Activated naive CD4-positive, alpha-beta T cell treated with anti-CD3 and anti-CD28 coated beads for 36 hours (primary cell): ENCODE results near the gene DTNB. TPM values are rescaled to one million over a fixed set of nuclear protein-coding genes. Genes with fewer than 3 reads are reported as not detected.
A peak's percentile ranks its signal among the peaks of the same experiment; 100 is the strongest.

Experiments used
- CTCF ChIA-PET: fragments of 350-600 bp; sonication (Branson Sonifier 250); formaldehyde crosslinking; loops from one replicate; lab custom pipeline; 2021; ENCODE audit warnings: antibody characterized with exemption; lab: Charles Lee
- DNase-seq: peaks from one replicate; pipeline ENCODE4 v3.0.0-alpha.2; 2020
- H3K27ac Mint-ChIP-seq: one replicate; pipeline ENCODE4 v1.8.0; 2021; ENCODE audit warnings: mild to moderate bottlenecking, mixed read lengths
- H3K27me3 Mint-ChIP-seq: one replicate; pipeline ENCODE4 v1.8.0; 2021; ENCODE audit warnings: low read depth, mixed read lengths
- H3K36me3 Mint-ChIP-seq: one replicate; pipeline ENCODE4 v1.8.0; 2021; ENCODE audit warnings: low read depth, mixed read lengths
- H3K4me1 Mint-ChIP-seq: one replicate; pipeline ENCODE4 v1.8.0; 2021; ENCODE audit warnings: low read depth, mixed read lengths
- H3K4me3 Mint-ChIP-seq: one replicate; pipeline ENCODE4 v1.8.0; 2021; ENCODE audit warnings: mild to moderate bottlenecking, moderate library complexity, mixed read lengths
- H3K9me3 Mint-ChIP-seq: one replicate; pipeline ENCODE4 v1.8.0; 2021; ENCODE audit warnings: mixed read lengths
- intact Hi-C: fragments of 100-400 bp; cut with micrococcal nuclease; formaldehyde crosslinking; loops from one replicate; pipeline ENCODE4 v1.15.1; 2023
- total RNA-seq, 2 experiments: library from RNA; stranded (reverse); gene quantifications; one replicate each; pipeline ENCODE4 v1.2.3, GENCODE V29; 2021

Gene DTNB
- total RNA-seq, 2 experiments from 2014 or later: 27.2 to 27.6 TPM

DNA sequence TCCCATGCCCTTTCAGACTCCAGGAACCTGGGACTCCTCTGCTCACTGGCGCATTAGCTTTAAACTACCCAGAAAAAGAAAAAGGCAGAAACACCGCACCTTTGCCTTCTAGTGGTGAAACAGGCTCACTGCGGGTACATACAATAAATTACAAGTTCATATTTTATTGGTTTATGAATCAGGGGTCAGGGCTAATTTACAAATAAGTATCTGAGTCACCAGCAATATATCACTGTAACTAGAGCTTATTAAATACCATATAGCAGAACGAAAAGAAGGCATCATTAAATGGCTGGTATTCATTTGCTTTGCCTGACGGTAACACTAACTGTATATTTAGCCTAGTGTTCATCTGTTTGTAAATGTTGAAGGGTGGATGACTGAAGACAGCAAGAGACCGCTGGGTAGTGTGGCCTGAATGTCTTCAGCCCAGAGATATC is 26.9 kb upstream of the DTNB start:
- CTCF ChIA-PET: interaction anchor here (0.6 to 5.2 kb wide), 22 partner anchors 9 to 499 kb away, joined by 3 to 65 read pairs (median 4); partner anchors contain the start of gene DTNB

DNA sequence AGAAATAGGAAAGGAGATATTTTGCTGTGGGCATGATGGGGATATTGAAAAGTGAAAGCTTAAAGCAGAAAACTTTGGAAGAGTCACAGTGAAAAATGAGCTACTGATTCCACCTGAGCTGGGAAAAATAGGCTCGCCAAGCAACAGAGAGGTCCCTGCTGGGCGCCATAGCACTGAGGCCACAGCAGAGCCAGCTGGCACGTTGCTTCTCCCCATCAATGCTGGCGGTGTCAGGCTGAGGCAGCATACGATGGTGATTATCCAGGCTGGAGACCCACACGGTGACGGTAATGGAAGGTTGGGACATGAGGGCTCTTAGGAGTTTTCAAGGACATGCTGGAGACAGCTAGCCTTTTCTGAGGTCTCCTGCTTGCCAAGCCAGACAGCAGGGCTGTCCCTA is 25.8 kb upstream of the DTNB start:
- no peaks in the 10 kb centered on the region for H3K9me3 Mint-ChIP-seq
- intact Hi-C loops: no loop called here
- no peak overlapping the region for H3K27ac Mint-ChIP-seq
- H3K4me3 Mint-ChIP-seq: no peak overlapping the region
- H3K27me3 Mint-ChIP-seq: no peaks in the 10 kb centered on the region
- no peaks in the 10 kb centered on the region for H3K4me1 Mint-ChIP-seq
- H3K36me3 Mint-ChIP-seq: no peaks in the 10 kb centered on the region
- DNase-seq: no peak
- CTCF ChIA-PET: interaction anchor here (0.7 to 5.2 kb wide), 10 partner anchors 10 to 147 kb away, joined by 3 to 65 read pairs (median 4); partner anchors contain the start of gene DTNB

More for the DNA sequence above, 26.9 kb upstream of the DTNB start:
- Mint-ChIP-seq H3K4me3 (no peak overlapping the region), H3K36me3 (no peaks in the 10 kb centered on the region), H3K27me3 (no peaks in the 10 kb centered on the region), H3K4me1 (no peaks in the 10 kb centered on the region), H3K27ac (no peak overlapping the region), H3K9me3 (no peaks in the 10 kb centered on the region)
- DNase-seq: peak; percentile 53
- intact Hi-C loops: loop anchor here (1.0 kb wide), 1 partner anchor 93 kb away; no protein-coding TSS in a partner anchor

DNA sequence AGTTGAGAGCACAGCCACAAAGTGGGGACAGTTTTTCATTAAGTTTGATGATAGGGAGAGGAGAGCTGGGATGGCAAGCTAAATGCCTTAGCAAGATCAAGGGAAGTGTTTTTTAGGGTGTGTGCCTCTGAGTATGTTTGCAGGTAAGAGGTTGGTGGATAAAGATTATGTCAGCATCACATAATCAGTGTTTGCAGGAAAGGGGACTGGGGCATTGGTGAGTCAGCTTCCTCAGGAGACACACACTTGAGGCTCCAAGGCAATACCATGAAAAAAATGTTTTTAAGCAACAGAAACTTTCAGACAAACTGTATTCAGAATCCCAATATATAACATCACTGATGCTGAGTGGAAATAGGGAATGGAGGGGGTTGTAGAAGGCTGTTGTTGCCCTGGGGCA is 25.4 kb upstream of the DTNB start:
- H3K9me3 Mint-ChIP-seq: no peaks in the 10 kb centered on the region
- DNase-seq: peak; percentile 31
- no peaks in the 10 kb centered on the region for H3K36me3 Mint-ChIP-seq
- no peaks in the 10 kb centered on the region for H3K27me3 Mint-ChIP-seq
- CTCF ChIA-PET: interaction anchor here (0.5 to 5.2 kb wide), 8 partner anchors 11 to 91 kb away, joined by 3 to 65 read pairs (median 5); partner anchors contain the start of gene DTNB
- no peak overlapping the region for H3K4me3 Mint-ChIP-seq
- H3K4me1 Mint-ChIP-seq: no peaks in the 10 kb centered on the region
- intact Hi-C loops: loop anchor here (1.0 kb wide), 1 partner anchor 22 kb away; no protein-coding TSS in a partner anchor
- H3K27ac Mint-ChIP-seq: no peak overlapping the region

- Mint-ChIP-seq H3K9me3 (no peaks in the 10 kb centered on the region), H3K36me3 (no peaks in the 10 kb centered on the region), H3K4me1 (no peaks in the 10 kb centered on the region), H3K27me3 (no peaks in the 10 kb centered on the region), H3K4me3 (no peak overlapping the region), H3K27ac (no peak overlapping the region)
- CTCF ChIA-PET: interaction anchor here (5.1 to 5.2 kb wide), 2 partner anchors 12 to 90 kb away, joined by 38 to 65 read pairs; no protein-coding TSS in a partner anchor
- intact Hi-C loops: loop anchor here (1.0 kb wide), 1 partner anchor 21 kb away; no protein-coding TSS in a partner anchor
- DNase-seq: no peak
Observed at GRCh38 chr2:25697559-25698341, 24.4 kb upstream of the DTNB start.

- Mint-ChIP-seq H3K4me1 (no peaks in the 10 kb centered on the region), H3K9me3 (no peaks in the 10 kb centered on the region), H3K27ac (no peak overlapping the region), H3K27me3 (peaks cover 3% of the 10 kb centered on the region), H3K4me3 (no peak overlapping the region), H3K36me3 (no peaks in the 10 kb centered on the region)
- intact Hi-C loops: no loop called here
- CTCF ChIA-PET: interaction anchor here (0.6 to 0.7 kb wide), 2 partner anchors 151 to 166 kb away, joined by 3 read pairs; no protein-coding TSS in a partner anchor
- DNase-seq: no peak
Observed at GRCh38 chr2:25692737-25693445, 19.5 kb upstream of the DTNB start.

DNA sequence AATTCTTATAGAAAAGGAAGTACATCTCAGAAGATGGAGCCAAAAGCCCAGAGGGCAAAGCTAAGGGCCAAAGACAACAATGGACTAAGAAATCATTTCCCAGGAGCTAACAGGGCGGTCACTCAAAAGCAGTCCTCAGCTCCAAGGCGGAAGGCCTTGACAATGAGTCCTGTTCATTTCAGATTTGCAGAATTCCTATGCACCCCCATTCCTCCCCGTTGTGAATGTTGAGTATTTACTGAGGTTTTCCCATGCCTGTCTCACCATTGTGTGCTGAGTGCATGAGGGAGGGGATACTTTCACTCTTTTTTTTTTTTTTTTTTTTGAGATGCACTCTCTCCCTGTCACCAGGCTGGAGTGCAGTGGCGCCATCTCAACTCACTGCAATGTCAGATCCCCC is 18.8 kb upstream of the DTNB start:
- Mint-ChIP-seq H3K4me3 (no peak overlapping the region), H3K27ac (no peak overlapping the region), H3K27me3 (peaks cover 3% of the 10 kb centered on the region), H3K36me3 (no peaks in the 10 kb centered on the region), H3K4me1 (no peaks in the 10 kb centered on the region), H3K9me3 (no peaks in the 10 kb centered on the region)
- CTCF ChIA-PET: interaction anchor here (0.6 to 1.5 kb wide), 3 partner anchors 8 to 167 kb away, joined by 3 to 6 read pairs (median 3); no protein-coding TSS in a partner anchor
- no peak for DNase-seq
- intact Hi-C loops: no loop called here

DNA sequence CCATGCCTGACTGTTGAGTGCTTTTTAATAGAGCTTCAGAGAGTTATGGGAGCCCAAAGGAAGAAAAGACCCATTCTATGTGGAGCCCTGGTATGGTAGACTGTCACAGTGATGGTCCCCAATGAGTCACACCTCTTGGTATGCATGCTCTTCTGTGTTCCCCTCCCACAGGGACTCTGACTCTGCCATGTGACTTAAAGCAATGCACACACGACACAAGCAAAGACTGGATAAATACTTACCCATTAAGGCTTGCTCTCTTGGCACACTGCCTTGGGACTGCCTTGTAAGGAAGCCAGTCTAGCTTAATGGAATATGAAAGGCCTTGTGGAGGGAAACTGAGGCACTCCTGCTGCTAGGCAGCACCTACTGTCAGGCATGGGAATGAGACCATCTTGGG is 16.7 kb upstream of the DTNB start:
- no peaks in the 10 kb centered on the region for H3K9me3 Mint-ChIP-seq
- no peak for DNase-seq
- intact Hi-C loops: no loop called here
- no peaks in the 10 kb centered on the region for H3K36me3 Mint-ChIP-seq
- CTCF ChIA-PET: no interaction called here
- H3K4me1 Mint-ChIP-seq: no peaks in the 10 kb centered on the region
- no peak overlapping the region for H3K4me3 Mint-ChIP-seq
- no peak overlapping the region for H3K27ac Mint-ChIP-seq
- H3K27me3 Mint-ChIP-seq: peaks cover 3% of the 10 kb centered on the region

- Mint-ChIP-seq H3K36me3 (no peaks in the 10 kb centered on the region), H3K4me1 (no peaks in the 10 kb centered on the region), H3K27ac (no peak overlapping the region), H3K4me3 (no peak overlapping the region), H3K9me3 (no peaks in the 10 kb centered on the region), H3K27me3 (peaks cover 3% of the 10 kb centered on the region)
- CTCF ChIA-PET: interaction anchor here (0.6 to 1.0 kb wide), 4 partner anchors 12 to 525 kb away, joined by 3 to 6 read pairs (median 3); no protein-coding TSS in a partner anchor
- no peak for DNase-seq
- intact Hi-C loops: no loop called here
Observed at GRCh38 chr2:25688236-25688635, 14.9 kb upstream of the DTNB start.

DNA sequence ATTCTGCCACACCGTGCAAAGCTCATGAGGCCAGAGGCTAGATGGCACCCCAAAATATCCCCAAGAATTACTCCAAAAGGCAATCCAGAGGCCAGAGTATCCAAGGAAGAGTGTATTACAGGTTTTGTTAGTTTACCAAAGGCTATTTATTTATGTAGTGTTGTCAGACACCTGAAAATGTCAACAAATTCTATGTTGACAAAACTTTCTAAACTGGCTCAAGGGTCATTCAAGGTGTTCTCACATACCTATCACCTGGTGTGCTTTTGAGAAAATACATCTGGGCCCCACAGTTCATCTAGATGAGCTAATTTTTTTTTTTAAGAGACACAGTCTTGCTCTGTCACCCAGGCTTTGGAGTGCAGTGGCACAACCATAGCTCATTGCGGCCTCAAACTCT is 12.4 kb upstream of the DTNB start:
- CTCF ChIA-PET: interaction anchor here (0.6 to 1.8 kb wide), 3 partner anchors 14 to 65 kb away, joined by 3 to 4 read pairs (median 4); no protein-coding TSS in a partner anchor
- no peak overlapping the region for H3K4me3 Mint-ChIP-seq
- no peak for DNase-seq
- H3K27ac Mint-ChIP-seq: no peak overlapping the region
- intact Hi-C loops: no loop called here
- H3K9me3 Mint-ChIP-seq: no peaks in the 10 kb centered on the region
- peaks cover 3% of the 10 kb centered on the region for H3K27me3 Mint-ChIP-seq
- no peaks in the 10 kb centered on the region for H3K36me3 Mint-ChIP-seq
- no peaks in the 10 kb centered on the region for H3K4me1 Mint-ChIP-seq

DNA sequence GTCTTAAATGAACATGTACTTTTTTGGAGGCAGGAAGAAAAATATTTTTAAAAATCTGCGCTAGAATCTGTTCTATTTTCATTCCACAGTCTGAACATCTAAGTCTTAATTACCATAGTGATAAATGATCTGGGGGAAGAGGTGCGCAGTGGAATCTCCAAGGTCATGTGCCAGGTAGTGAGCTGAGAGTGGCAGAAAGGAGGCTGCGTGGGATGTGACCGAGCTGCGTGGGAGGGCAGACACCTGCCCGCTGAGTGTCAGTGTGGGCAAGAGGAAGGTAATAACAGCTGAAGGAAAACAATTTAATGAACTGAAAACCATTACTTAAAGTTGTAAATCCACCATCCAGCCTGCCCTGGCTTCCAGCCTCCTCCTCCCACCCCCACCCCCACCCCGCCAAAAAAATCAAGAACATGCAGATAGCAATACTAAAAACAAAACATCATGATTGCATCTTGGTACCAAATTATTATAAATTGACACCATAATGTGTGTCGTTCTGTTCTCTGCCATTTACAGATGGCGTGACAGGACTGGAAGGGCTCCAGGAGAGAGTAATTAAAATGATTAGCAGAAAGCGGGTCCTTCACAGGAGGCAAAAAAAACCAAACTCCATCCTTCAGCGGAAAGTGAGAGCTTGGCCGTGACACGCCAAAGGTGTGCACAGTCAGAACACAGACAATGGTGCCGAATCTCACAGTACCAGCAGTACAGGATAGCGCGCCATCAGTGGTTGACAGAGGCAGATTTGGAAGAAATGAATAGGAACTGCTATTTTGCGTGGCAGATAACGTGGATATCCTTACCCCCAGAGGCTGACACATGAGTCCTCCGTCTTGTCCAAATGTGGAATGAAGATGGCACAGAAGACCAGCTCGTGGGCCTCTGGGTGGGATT is 11.4 kb upstream of the DTNB start:
- Mint-ChIP-seq H3K27me3 (no peaks in the 10 kb centered on the region), H3K4me3 (no peak overlapping the region), H3K36me3 (no peaks in the 10 kb centered on the region), H3K4me1 (no peaks in the 10 kb centered on the region), H3K27ac (no peak overlapping the region), H3K9me3 (no peaks in the 10 kb centered on the region)
- DNase-seq: no peak
- intact Hi-C loops: no loop called here
- CTCF ChIA-PET: interaction anchor here (0.6 to 1.8 kb wide), 2 partner anchors 15 to 66 kb away, joined by 4 read pairs; no protein-coding TSS in a partner anchor

GRCh38 chr2:25682082-25682481 is 8.7 kb upstream of the DTNB start:
- Mint-ChIP-seq H3K36me3 (no peaks in the 10 kb centered on the region), H3K27me3 (no peaks in the 10 kb centered on the region), H3K4me1 (no peaks in the 10 kb centered on the region), H3K27ac (no peak overlapping the region), H3K4me3 (no peak overlapping the region), H3K9me3 (no peaks in the 10 kb centered on the region)
- no peak for DNase-seq
- intact Hi-C loops: no loop called here
- CTCF ChIA-PET: interaction anchor here (1.0 kb wide), 1 partner anchor 75 kb away, joined by 4 read pairs; no protein-coding TSS in a partner anchor
